Activated CD4-positive, alpha-beta T cell treated with anti-CD3 and anti-CD28 coated beads, Interleukin-2, amount 10 ng/mL, durations not matched to agents 7 days and 5 days (primary cell): ENCODE results near the gene IQSEC1. TPM values are rescaled to one million over a fixed set of nuclear protein-coding genes. Genes with fewer than 3 reads are reported as not detected.

Experiments
- CTCF ChIA-PET: fragments of 350-600 bp; sonication (Branson Sonifier 250); formaldehyde crosslinking; loops from one replicate; lab custom pipeline; 2021; ENCODE audit warnings: antibody characterized with exemption; lab: Charles Lee
- POLR2A ChIA-PET: fragments of 350-600 bp; sonication (Branson Sonifier 250); formaldehyde crosslinking; loops from one replicate; lab custom pipeline; 2021; ENCODE audit warnings: antibody characterized with exemption; lab: Charles Lee
- DNase-seq: peaks from one replicate; pipeline ENCODE4 v3.0.0-alpha.2; 2020
- H3K27ac Mint-ChIP-seq: one replicate; pipeline ENCODE4 v1.8.0; 2021; ENCODE audit warnings: mild to moderate bottlenecking, moderate library complexity, mixed read lengths
- H3K27me3 Mint-ChIP-seq: one replicate; pipeline ENCODE4 v1.8.0; 2021; ENCODE audit warnings: mixed read lengths
- H3K36me3 Mint-ChIP-seq: one replicate; pipeline ENCODE4 v1.8.0; 2021; ENCODE audit warnings: low read depth, mixed read lengths
- H3K4me1 Mint-ChIP-seq: one replicate; pipeline ENCODE4 v1.8.0; 2021; ENCODE audit warnings: mixed read lengths
- H3K4me3 Mint-ChIP-seq: one replicate; pipeline ENCODE4 v1.8.0; 2021; ENCODE audit warnings: mild to moderate bottlenecking, moderate library complexity, mixed read lengths
- H3K9me3 Mint-ChIP-seq: one replicate; pipeline ENCODE4 v1.8.0; 2021; ENCODE audit warnings: mixed read lengths
- total RNA-seq, 2 experiments: library from RNA; stranded (reverse); gene quantifications; one replicate each; pipeline ENCODE4 v1.2.3, GENCODE V29; 2021

Gene IQSEC1
- total RNA-seq, 2 experiments from 2014 or later = 58.2 to 70.4 TPM

GRCh38 chr3:12902181-12902999 lies 170.8 kb downstream of the IQSEC1 start:
- H3K36me3 Mint-ChIP-seq = peaks cover 25% of the 10 kb centered on the region
- ChIA-PET CTCF (interaction anchor here (0.6 kb wide), 1 partner anchor 1170 kb away, joined by 3 read pairs; no protein-coding TSS in a partner anchor), POLR2A (no interaction called here)
- no peak for DNase-seq
- H3K4me1 Mint-ChIP-seq = peaks cover 8% of the 10 kb centered on the region
- no peaks in the 10 kb centered on the region for H3K9me3 Mint-ChIP-seq
- H3K27ac Mint-ChIP-seq = no peak overlapping the region
- no peak overlapping the region for H3K4me3 Mint-ChIP-seq
- H3K27me3 Mint-ChIP-seq = no peaks in the 10 kb centered on the region

- no peak overlapping the region for H3K4me3 Mint-ChIP-seq
- peaks cover 13% of the 10 kb centered on the region for H3K4me1 Mint-ChIP-seq
- H3K27me3 Mint-ChIP-seq = no peaks in the 10 kb centered on the region
- POLR2A ChIA-PET = no interaction called here
- no peak for DNase-seq
- peaks cover 28% of the 10 kb centered on the region for H3K36me3 Mint-ChIP-seq
- H3K9me3 Mint-ChIP-seq = no peaks in the 10 kb centered on the region
- no peak overlapping the region for H3K27ac Mint-ChIP-seq
- CTCF ChIA-PET = interaction anchor here (0.6 kb wide), 3 partner anchors 60 to 1750 kb away, joined by 3 to 5 read pairs (median 3); partner anchors contain the start of genes CCDC174 and RPL32
Measured at GRCh38 chr3:12901623-12902045, 171.6 kb downstream of the IQSEC1 start.

- Mint-ChIP-seq H3K4me3 (no peak overlapping the region), H3K4me1 (peaks cover 13% of the 10 kb centered on the region), H3K27me3 (no peaks in the 10 kb centered on the region), H3K36me3 (peaks cover 27% of the 10 kb centered on the region), H3K9me3 (no peaks in the 10 kb centered on the region), H3K27ac (no peak overlapping the region)
- ChIA-PET POLR2A (no interaction called here), CTCF (interaction anchor here (0.6 kb wide), 2 partner anchors 59 to 1751 kb away, joined by 3 to 5 read pairs; partner anchors contain the start of genes CCDC174 and RPL32)
- DNase-seq = no peak
Measured at GRCh38 chr3:12900885-12901411, 172.3 kb downstream of the IQSEC1 start.

- Mint-ChIP-seq H3K4me1 (peaks cover 13% of the 10 kb centered on the region), H3K27me3 (no peaks in the 10 kb centered on the region), H3K27ac (no peak overlapping the region), H3K36me3 (peaks cover 27% of the 10 kb centered on the region), H3K4me3 (no peak overlapping the region), H3K9me3 (no peaks in the 10 kb centered on the region)
- no peak for DNase-seq
- POLR2A ChIA-PET = no interaction called here
- CTCF ChIA-PET = interaction anchor here (0.6 to 2.4 kb wide), 4 partner anchors 8 to 78 kb away, joined by 3 to 5 read pairs (median 4); no protein-coding TSS in a partner anchor
Measured at GRCh38 chr3:12898965-12899755, 174.1 kb downstream of the IQSEC1 start.

- Mint-ChIP-seq H3K36me3 (peaks cover 27% of the 10 kb centered on the region), H3K27ac (no peak overlapping the region), H3K4me3 (no peak overlapping the region), H3K9me3 (no peaks in the 10 kb centered on the region), H3K4me1 (peaks cover 13% of the 10 kb centered on the region), H3K27me3 (no peaks in the 10 kb centered on the region)
- POLR2A ChIA-PET = no interaction called here
- CTCF ChIA-PET = interaction anchor here (0.8 to 2.4 kb wide), 4 partner anchors 8 to 57 kb away, joined by 3 to 7 read pairs (median 4); partner anchors contain the start of gene RPL32
- no peak for DNase-seq
Measured at GRCh38 chr3:12898290-12898964, 174.8 kb downstream of the IQSEC1 start.

- POLR2A ChIA-PET = no interaction called here
Measured at GRCh38 chr3:12897381-12898289, 175.6 kb downstream of the IQSEC1 start.

GRCh38 chr3:12896063-12896985 lies 176.9 kb downstream of the IQSEC1 start:
- peak overlapping the region; percentile 19 for H3K27ac Mint-ChIP-seq
- H3K36me3 Mint-ChIP-seq = peaks cover 18% of the 10 kb centered on the region
- ChIA-PET POLR2A (interaction anchor here (0.6 kb wide), 1 partner anchor 78 kb away, joined by 3 read pairs; no protein-coding TSS in a partner anchor), CTCF (interaction anchor here (1.6 kb wide), 1 partner anchor 55 kb away, joined by 7 read pairs; the partner anchor contains the start of gene RPL32)
- no peaks in the 10 kb centered on the region for H3K27me3 Mint-ChIP-seq
- H3K9me3 Mint-ChIP-seq = no peaks in the 10 kb centered on the region
- no peak overlapping the region for H3K4me3 Mint-ChIP-seq
- H3K4me1 Mint-ChIP-seq = peaks cover 16% of the 10 kb centered on the region
- no peak for DNase-seq

More at GRCh38 chr3:12897381-12898289, 175.6 kb downstream of the IQSEC1 start:
- no peak for DNase-seq
- CTCF ChIA-PET = interaction anchor here (0.8 to 1.6 kb wide), 4 partner anchors 8 to 56 kb away, joined by 3 to 7 read pairs (median 3); partner anchors contain the start of gene RPL32
- Mint-ChIP-seq H3K27ac (no peak overlapping the region), H3K36me3 (peaks cover 27% of the 10 kb centered on the region), H3K4me1 (peaks cover 12% of the 10 kb centered on the region), H3K9me3 (no peaks in the 10 kb centered on the region), H3K27me3 (no peaks in the 10 kb centered on the region), H3K4me3 (no peak overlapping the region)

GRCh38 chr3:12895391-12896062 lies 177.7 kb downstream of the IQSEC1 start:
- Mint-ChIP-seq H3K27ac (peak overlapping the region; percentile 61), H3K9me3 (no peaks in the 10 kb centered on the region), H3K27me3 (peaks cover 5% of the 10 kb centered on the region), H3K4me3 (no peak overlapping the region), H3K4me1 (peaks cover 16% of the 10 kb centered on the region), H3K36me3 (peaks cover 15% of the 10 kb centered on the region)
- POLR2A ChIA-PET = no interaction called here
- CTCF ChIA-PET = no interaction called here
- DNase-seq = no peak

GRCh38 chr3:12894629-12895028 lies 178.6 kb downstream of the IQSEC1 start:
- ChIA-PET CTCF (interaction anchor here (1.1 to 1.4 kb wide), 2 partner anchors 11 to 85 kb away, joined by 3 to 4 read pairs; no protein-coding TSS in a partner anchor), POLR2A (no interaction called here)
- no peak overlapping the region for H3K4me3 Mint-ChIP-seq
- peaks cover 11% of the 10 kb centered on the region for H3K36me3 Mint-ChIP-seq
- DNase-seq = no peak
- H3K27ac Mint-ChIP-seq = no peak overlapping the region
- no peaks in the 10 kb centered on the region for H3K9me3 Mint-ChIP-seq
- peaks cover 18% of the 10 kb centered on the region for H3K4me1 Mint-ChIP-seq
- peaks cover 12% of the 10 kb centered on the region for H3K27me3 Mint-ChIP-seq

GRCh38 chr3:12893852-12894251 lies 179.4 kb downstream of the IQSEC1 start:
- no peaks in the 10 kb centered on the region for H3K9me3 Mint-ChIP-seq
- ChIA-PET POLR2A (no interaction called here), CTCF (interaction anchor here (0.6 to 3.9 kb wide), 4 partner anchors 10 to 84 kb away, joined by 3 to 19 read pairs (median 4); no protein-coding TSS in a partner anchor)
- H3K4me3 Mint-ChIP-seq = no peak overlapping the region
- peaks cover 7% of the 10 kb centered on the region for H3K36me3 Mint-ChIP-seq
- DNase-seq = no peak
- no peak overlapping the region for H3K27ac Mint-ChIP-seq
- H3K27me3 Mint-ChIP-seq = peaks cover 18% of the 10 kb centered on the region
- peaks cover 18% of the 10 kb centered on the region for H3K4me1 Mint-ChIP-seq
